ENCODE data around the gene PRELID3B. TPM values are rescaled to one million over a fixed set of nuclear protein-coding genes. Genes with fewer than 3 reads are reported as not detected.

PRELID3B gene
- total RNA-seq, 1 experiment from 2014 or later = 52.6 TPM

DNA sequence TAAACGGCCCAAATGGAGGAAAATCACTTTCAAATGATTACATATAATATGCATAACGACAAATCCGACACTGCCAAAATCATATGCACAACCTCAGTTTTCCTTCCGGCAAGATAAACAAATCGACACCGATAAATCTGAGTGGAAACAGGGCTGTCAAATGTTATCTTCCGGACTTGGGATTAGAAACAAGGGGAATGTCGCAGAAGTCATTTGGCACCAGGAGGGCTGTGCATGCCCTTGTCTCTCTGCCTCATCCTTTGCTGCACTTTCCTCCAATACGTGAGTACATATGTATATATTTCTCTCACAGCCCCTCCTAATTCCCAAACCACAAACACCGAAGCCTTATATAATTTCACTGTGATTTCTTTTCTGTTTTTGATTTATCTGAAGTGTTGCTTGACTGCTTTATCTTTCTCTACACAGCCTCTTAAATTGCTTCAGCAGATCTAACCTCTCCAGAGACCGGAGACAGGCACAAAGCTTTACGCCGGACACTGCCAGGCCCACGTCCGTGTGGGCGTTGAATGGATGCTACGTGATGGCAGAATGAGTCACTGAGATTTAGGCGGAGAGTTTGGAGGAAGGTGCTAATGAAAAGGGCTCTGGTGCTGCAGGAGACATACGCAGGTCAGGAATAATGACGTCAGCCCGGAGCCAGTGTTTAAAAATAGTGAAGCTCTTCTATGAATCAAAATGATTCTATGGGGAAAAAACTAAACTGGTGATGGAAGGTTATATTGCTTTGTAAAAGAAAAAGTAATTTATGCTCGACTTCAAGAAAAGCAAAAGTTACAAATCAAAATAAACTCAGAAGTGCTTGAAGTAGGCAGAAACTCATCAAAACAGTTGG, 21.0 kb upstream of the PRELID3B start:
- no peak overlapping the region for H3K27ac ChIP-seq (ENCODE audit: insufficient read length, low read depth, low read length)
- no peak overlapping the region for H2AK5ac ChIP-seq (ENCODE audit: insufficient read length, low read length)
- H3K9me3 Mint-ChIP-seq = peaks cover 3% of the 10 kb centered on the region in 2 experiments; a peak in 2 of 5 replicates

More for the DNA sequence above, 21.0 kb upstream of the PRELID3B start:
- no peak for DNase-seq
- peaks cover 2% of the 10 kb centered on the region; the same call in 1 of the 2 replicates for H3K27me3 Mint-ChIP-seq (ENCODE audit: low read depth)
- no peak overlapping the region for H4K91ac ChIP-seq (ENCODE audit: insufficient read length, low read depth, low read length)
- no peak overlapping the region for H3K18ac ChIP-seq (ENCODE audit: insufficient read length, low read depth, low read length)
- no peak overlapping the region for H3K4me3 Mint-ChIP-seq
- no peak overlapping the region for H3T11ph ChIP-seq (ENCODE audit: low read length)
- no peak overlapping the region for H2BK120ac ChIP-seq (ENCODE audit: low read depth, low read length, poor library complexity, severe bottlenecking)
- no peak overlapping the region for H2BK20ac ChIP-seq (ENCODE audit: low read depth, low read length, poor library complexity, severe bottlenecking)
- H3K79me1 ChIP-seq (ENCODE audit: insufficient read depth, low read depth, low read length, poor library complexity, severe bottlenecking) = no peaks in the 10 kb centered on the region
- H3K56ac ChIP-seq (ENCODE audit: insufficient read length, low read depth, low read length) = no peak overlapping the region
- peaks cover 4 to 12% of the 10 kb centered on the region in 2 experiments for H3K4me1 Mint-ChIP-seq
- H3K79me2 ChIP-seq (ENCODE audit: insufficient read depth, low read length) = no peaks in the 10 kb centered on the region
- H3K23me2 ChIP-seq (ENCODE audit: insufficient read length, low read depth, low read length, poor library complexity, severe bottlenecking) = no peaks in the 10 kb centered on the region
- H3K36me3 Mint-ChIP-seq (ENCODE audit: insufficient read depth in 1 of 3, low read depth in 3 of 3) = no peaks in the 10 kb centered on the region
- no peak overlapping the region for H3K4me2 ChIP-seq (ENCODE audit: insufficient read depth, insufficient read length, low read length)
- H2BK5ac ChIP-seq (ENCODE audit: insufficient read length, low read length) = no peak overlapping the region
- no peak overlapping the region for H4K8ac ChIP-seq (replicated peaks; ENCODE audit: insufficient read length, low read depth, low read length)
- H3K27ac Mint-ChIP-seq = no peak overlapping the region
- no peaks in the 10 kb centered on the region for H3K4me1 ChIP-seq (ENCODE audit: insufficient read depth, low read length)
- no peaks in the 10 kb centered on the region for H3K9me3 ChIP-seq (ENCODE audit: control insufficient read depth, low read depth, low read length)
- no peak overlapping the region for H4K5ac ChIP-seq (ENCODE audit: insufficient read length, low read depth, low read length)
- H3K27me3 ChIP-seq (ENCODE audit: insufficient read depth, low read length) = no peaks in the 10 kb centered on the region
- no peak overlapping the region for H2BK15ac ChIP-seq (ENCODE audit: low read depth, low read length)
- H4K20me1 ChIP-seq (ENCODE audit: control insufficient read depth, insufficient read depth, insufficient read length) = no peaks in the 10 kb centered on the region
- no peak overlapping the region for H3K4ac ChIP-seq (ENCODE audit: low read depth, low read length)
- H3K23ac ChIP-seq (ENCODE audit: insufficient read length, low read depth, low read length) = no peak overlapping the region
- H3K9ac ChIP-seq (ENCODE audit: extremely low read depth, insufficient read length, low read length) = no peak overlapping the region
- no peak overlapping the region for H2BK12ac ChIP-seq (ENCODE audit: insufficient read length, low read depth, low read length)
- no peak overlapping the region for H3K14ac ChIP-seq (ENCODE audit: insufficient read depth, low read length)
- H2AFZ ChIP-seq (ENCODE audit: low read length) = no peak overlapping the region
- WGBS (ENCODE audit: extremely low coverage, insufficient read length, low lambda C conversion rate) = no CpG with 5 or more reads among the region's 22 CpGs
- TF ChIP-seq, protein P1, sequence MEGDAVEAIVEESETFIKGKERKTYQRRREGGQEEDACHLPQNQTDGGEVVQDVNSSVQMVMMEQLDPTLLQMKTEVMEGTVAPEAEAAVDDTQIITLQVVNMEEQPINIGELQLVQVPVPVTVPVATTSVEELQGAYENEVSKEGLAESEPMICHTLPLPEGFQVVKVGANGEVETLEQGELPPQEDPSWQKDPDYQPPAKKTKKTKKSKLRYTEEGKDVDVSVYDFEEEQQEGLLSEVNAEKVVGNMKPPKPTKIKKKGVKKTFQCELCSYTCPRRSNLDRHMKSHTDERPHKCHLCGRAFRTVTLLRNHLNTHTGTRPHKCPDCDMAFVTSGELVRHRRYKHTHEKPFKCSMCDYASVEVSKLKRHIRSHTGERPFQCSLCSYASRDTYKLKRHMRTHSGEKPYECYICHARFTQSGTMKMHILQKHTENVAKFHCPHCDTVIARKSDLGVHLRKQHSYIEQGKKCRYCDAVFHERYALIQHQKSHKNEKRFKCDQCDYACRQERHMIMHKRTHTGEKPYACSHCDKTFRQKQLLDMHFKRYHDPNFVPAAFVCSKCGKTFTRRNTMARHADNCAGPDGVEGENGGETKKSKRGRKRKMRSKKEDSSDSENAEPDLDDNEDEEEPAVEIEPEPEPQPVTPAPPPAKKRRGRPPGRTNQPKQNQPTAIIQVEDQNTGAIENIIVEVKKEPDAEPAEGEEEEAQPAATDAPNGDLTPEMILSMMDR (conservative IDR thresholded peaks at IDR 0.05) = no peak
